Measurements from ENCODE around the gene PLD1. TPM values are rescaled to one million over a fixed set of nuclear protein-coding genes. Genes with fewer than 3 reads are reported as not detected.

The PLD1 gene
- total RNA-seq, 1 experiment from 2014 or later, result 5.3 TPM

GRCh38 chr3:171649267-171649666 lies 161.0 kb downstream of the PLD1 start:
- no peaks in the 10 kb centered on the region for H3K9me3 ChIP-seq
- intact Hi-C loops (cut with micrococcal nuclease; ENCODE audit: unreplicated experiment), result loop anchor here (5.0 to 10.0 kb wide), 2 partner anchors 684 to 693 kb away; no protein-coding TSS in a partner anchor
- BruUV-seq (replicated peaks), result no TSS peak
- H3K36me3 ChIP-seq (ENCODE audit: control insufficient read depth, insufficient read depth, low read length), result no peaks in the 10 kb centered on the region
- TF ChIP-seq, protein P1, sequence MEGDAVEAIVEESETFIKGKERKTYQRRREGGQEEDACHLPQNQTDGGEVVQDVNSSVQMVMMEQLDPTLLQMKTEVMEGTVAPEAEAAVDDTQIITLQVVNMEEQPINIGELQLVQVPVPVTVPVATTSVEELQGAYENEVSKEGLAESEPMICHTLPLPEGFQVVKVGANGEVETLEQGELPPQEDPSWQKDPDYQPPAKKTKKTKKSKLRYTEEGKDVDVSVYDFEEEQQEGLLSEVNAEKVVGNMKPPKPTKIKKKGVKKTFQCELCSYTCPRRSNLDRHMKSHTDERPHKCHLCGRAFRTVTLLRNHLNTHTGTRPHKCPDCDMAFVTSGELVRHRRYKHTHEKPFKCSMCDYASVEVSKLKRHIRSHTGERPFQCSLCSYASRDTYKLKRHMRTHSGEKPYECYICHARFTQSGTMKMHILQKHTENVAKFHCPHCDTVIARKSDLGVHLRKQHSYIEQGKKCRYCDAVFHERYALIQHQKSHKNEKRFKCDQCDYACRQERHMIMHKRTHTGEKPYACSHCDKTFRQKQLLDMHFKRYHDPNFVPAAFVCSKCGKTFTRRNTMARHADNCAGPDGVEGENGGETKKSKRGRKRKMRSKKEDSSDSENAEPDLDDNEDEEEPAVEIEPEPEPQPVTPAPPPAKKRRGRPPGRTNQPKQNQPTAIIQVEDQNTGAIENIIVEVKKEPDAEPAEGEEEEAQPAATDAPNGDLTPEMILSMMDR (IDR thresholded peaks at IDR 0.05; ENCODE audit: insufficient read depth in 1 of 2, low read depth in 1 of 2, low read length in 1 of 2, severe bottlenecking in 1 of 2, unreplicated experiment in 1 of 2), result no peak
- no peak overlapping the region for H3K27ac Mint-ChIP-seq (ENCODE audit: unreplicated experiment)
- H3K27me3 Mint-ChIP-seq (ENCODE audit: insufficient read depth, unreplicated experiment), result no peaks in the 10 kb centered on the region
- no peak for DNase-seq
- CTCF ChIA-PET, result no interaction called here
- no peak overlapping the region for H3K4me3 ChIP-seq (ENCODE audit: low read depth, low read length)
- H3K36me3 Mint-ChIP-seq (ENCODE audit: insufficient read depth, unreplicated experiment), result no peaks in the 10 kb centered on the region
- H3K4me1 Mint-ChIP-seq (ENCODE audit: low read depth, unreplicated experiment), result no peaks in the 10 kb centered on the region
- POLR2A ChIA-PET, result no interaction called here
- H3K4me3 Mint-ChIP-seq (ENCODE audit: unreplicated experiment), result no peak overlapping the region
- H3K4me1 ChIP-seq, result no peaks in the 10 kb centered on the region
- no peaks in the 10 kb centered on the region for H3K9me3 Mint-ChIP-seq (ENCODE audit: unreplicated experiment)
- no peaks in the 10 kb centered on the region for H3K27me3 ChIP-seq (replicated peaks; ENCODE audit: control insufficient read depth, insufficient read depth, low read length)

- no peak overlapping the region for H3K4me3 ChIP-seq (ENCODE audit: low read depth, low read length)
Observed at GRCh38 chr3:171648069-171648468, 162.2 kb downstream of the PLD1 start.

DNA sequence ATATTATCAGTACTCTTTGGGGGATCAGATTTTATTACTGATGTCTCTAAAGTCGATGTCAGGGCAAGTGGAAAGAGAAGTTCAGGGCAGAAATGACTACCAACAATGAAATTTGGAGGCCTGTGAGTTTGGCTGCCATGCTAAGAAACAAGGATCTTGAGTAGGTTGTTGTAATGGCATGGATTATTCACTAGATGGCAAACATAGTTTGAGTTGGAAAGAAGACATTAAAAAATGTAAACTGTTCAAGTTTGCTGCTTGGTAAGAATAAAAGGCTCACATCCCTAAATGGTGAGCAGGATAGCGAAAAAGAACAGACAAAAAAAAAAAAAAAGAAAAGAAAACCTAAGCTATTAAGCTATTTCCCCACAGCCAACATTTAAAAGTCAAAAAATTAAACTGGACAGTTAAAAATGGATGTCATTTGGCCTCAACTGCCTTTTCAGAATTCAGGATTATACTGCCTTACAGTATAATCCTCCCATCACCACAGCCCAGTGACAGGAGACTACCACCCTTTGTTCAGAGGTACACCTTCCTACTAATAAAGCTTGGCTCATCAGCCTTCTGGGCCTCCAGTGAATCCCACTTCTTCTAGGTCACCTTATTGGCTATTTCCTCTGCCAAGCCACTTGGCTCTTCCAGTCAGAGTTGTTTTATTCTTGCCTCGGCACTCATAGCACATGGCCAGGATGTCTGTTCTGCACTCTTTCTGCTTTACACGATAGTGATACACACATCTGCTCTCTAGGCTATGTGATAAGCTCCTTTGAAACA lies 163.7 kb downstream of the PLD1 start:
- Mint-ChIP-seq H3K36me3 (ENCODE audit: insufficient read depth, unreplicated experiment) (no peaks in the 10 kb centered on the region), H3K4me1 (ENCODE audit: low read depth, unreplicated experiment) (no peaks in the 10 kb centered on the region), H3K4me3 (ENCODE audit: unreplicated experiment) (no peak overlapping the region), H3K27me3 (ENCODE audit: insufficient read depth, unreplicated experiment) (no peaks in the 10 kb centered on the region), H3K9me3 (ENCODE audit: unreplicated experiment) (no peaks in the 10 kb centered on the region), H3K27ac (ENCODE audit: unreplicated experiment) (no peak overlapping the region)
- CTCF ChIA-PET, result interaction anchor here (0.6 to 3.0 kb wide), 4 partner anchors 126 to 183 kb away, joined by 4 to 26 read pairs (median 5); partner anchors contain the start of gene PLD1
- Histone ChIP-seq H3K27me3 (replicated peaks; ENCODE audit: control insufficient read depth, insufficient read depth, low read length) (no peaks in the 10 kb centered on the region), H3K9me3 (no peaks in the 10 kb centered on the region), H3K4me1 (no peaks in the 10 kb centered on the region), H3K36me3 (ENCODE audit: control insufficient read depth, insufficient read depth, low read length) (no peaks in the 10 kb centered on the region), H3K4me3 (ENCODE audit: low read depth, low read length) (no peak overlapping the region)
- TF ChIP-seq, protein P1 (IDR thresholded peaks at IDR 0.05; ENCODE audit: insufficient read depth in 1 of 2, low read depth in 1 of 2, low read length in 1 of 2, severe bottlenecking in 1 of 2, unreplicated experiment in 1 of 2), result peak; percentile 55 to 66
- BruUV-seq (replicated peaks), result no TSS peak
- DNase-seq, result peak in 1 of 2 experiments; percentile 21
- intact Hi-C loops (cut with micrococcal nuclease; ENCODE audit: unreplicated experiment), result loop anchor here (1.0 to 10.0 kb wide), 5 partner anchors 126 to 696 kb away; no protein-coding TSS in a partner anchor
- POLR2A ChIA-PET, result no interaction called here

More at GRCh38 chr3:171648069-171648468, 162.2 kb downstream of the PLD1 start:
- H3K9me3 Mint-ChIP-seq (ENCODE audit: unreplicated experiment), result no peaks in the 10 kb centered on the region
- no peak for DNase-seq
- H3K27me3 ChIP-seq (replicated peaks; ENCODE audit: control insufficient read depth, insufficient read depth, low read length), result no peaks in the 10 kb centered on the region
- H3K9me3 ChIP-seq, result no peaks in the 10 kb centered on the region
- intact Hi-C loops (cut with micrococcal nuclease; ENCODE audit: unreplicated experiment), result loop anchor here (5.0 to 10.0 kb wide), 2 partner anchors 683 to 694 kb away; no protein-coding TSS in a partner anchor
- BruUV-seq (replicated peaks), result no TSS peak
- H3K36me3 ChIP-seq (ENCODE audit: control insufficient read depth, insufficient read depth, low read length), result no peaks in the 10 kb centered on the region
- H3K36me3 Mint-ChIP-seq (ENCODE audit: insufficient read depth, unreplicated experiment), result no peaks in the 10 kb centered on the region
- H3K27ac Mint-ChIP-seq (ENCODE audit: unreplicated experiment), result no peak overlapping the region
- CTCF ChIA-PET, result no interaction called here
- H3K27me3 Mint-ChIP-seq (ENCODE audit: insufficient read depth, unreplicated experiment), result no peaks in the 10 kb centered on the region
- H3K4me1 ChIP-seq, result no peaks in the 10 kb centered on the region
- H3K4me3 Mint-ChIP-seq (ENCODE audit: unreplicated experiment), result no peak overlapping the region
- no peaks in the 10 kb centered on the region for H3K4me1 Mint-ChIP-seq (ENCODE audit: low read depth, unreplicated experiment)
- TF ChIP-seq, protein P1 (IDR thresholded peaks at IDR 0.05; ENCODE audit: insufficient read depth in 1 of 2, low read depth in 1 of 2, low read length in 1 of 2, severe bottlenecking in 1 of 2, unreplicated experiment in 1 of 2), result no peak
- POLR2A ChIA-PET, result no interaction called here

Measured in Caco-2 (cell line).